Right atrium auricular region (tissue), 2 donors: ENCODE measurements around the gene DENND1A. TPM values are rescaled to one million over a fixed set of nuclear protein-coding genes. Genes with fewer than 3 reads are reported as not detected.

Experiments
- DNase-seq: peaks from one replicate; pipeline ENCODE4 v3.0.0-alpha.2; 2019; ENCODE audit warnings: low spot score
- H3K27ac ChIP-seq, 2 donors: fragments of 200-600 bp; sonication (generic); 1 replicate in 1 of 2; 2 replicates in 1 of 2; pipeline ENCODE4 v1.5.1; 2016 to 2019
- H3K27me3 ChIP-seq, 2 donors: fragments of 200-600 bp; sonication (generic); one replicate each; pipeline versions ENCODE4 v1.5.1 to v1.6.0; 2017 to 2019
- H3K36me3 ChIP-seq: fragments of 200-600 bp; sonication (generic); one replicate; pipeline ENCODE4 v1.5.1; 2016
- H3K4me1 ChIP-seq, 2 donors: fragments of 200-600 bp; sonication (generic); one replicate each; pipeline versions ENCODE4 v1.5.1 to v1.6.0; 2017 to 2019
- H3K4me3 ChIP-seq, 2 donors: fragments of 200-600 bp; sonication (generic); 1 replicate in 1 of 2; 2 replicates in 1 of 2; pipeline ENCODE4 v1.5.1; 2017 to 2019; ENCODE audit warnings: mild to moderate bottlenecking in 1 of 2, moderate library complexity in 1 of 2
- H3K9me3 ChIP-seq, 2 donors: fragments of 200-600 bp; sonication (generic); one replicate each; pipeline ENCODE4 v1.5.1; 2019
- total RNA-seq, 2 donors: library from RNA; depleted of rRNA; stranded (reverse); fragments of >200 nt; gene quantifications; one replicate each; pipeline ENCODE4 v1.1.0, GENCODE V29; 2016
- TF ChIP-seq, protein P1 (sequence below), 2 donors: fragments of 200-600 bp; sonication (generic); IDR thresholded peaks; one replicate each; pipeline ENCODE4 v1.5.1; 2019; ENCODE audit warnings: antibody characterized with exemption in 2 of 2

DENND1A gene
- total RNA-seq, 2 donors from 2014 or later, result 14.9 to 23.6 TPM

GRCh38 chr9:123544007-123544827 is 385.7 kb downstream of the DENND1A start:
- Histone ChIP-seq H3K4me3 (no peak overlapping the region), H3K4me1 (peaks cover 0 to 7% of the 10 kb centered on the region in 2 donors), H3K27ac (no peak overlapping the region), H3K9me3 (no peaks in the 10 kb centered on the region), H3K36me3 (no peaks in the 10 kb centered on the region), H3K27me3 (no peaks in the 10 kb centered on the region)
- no peak for DNase-seq
- TF ChIP-seq, protein P1, sequence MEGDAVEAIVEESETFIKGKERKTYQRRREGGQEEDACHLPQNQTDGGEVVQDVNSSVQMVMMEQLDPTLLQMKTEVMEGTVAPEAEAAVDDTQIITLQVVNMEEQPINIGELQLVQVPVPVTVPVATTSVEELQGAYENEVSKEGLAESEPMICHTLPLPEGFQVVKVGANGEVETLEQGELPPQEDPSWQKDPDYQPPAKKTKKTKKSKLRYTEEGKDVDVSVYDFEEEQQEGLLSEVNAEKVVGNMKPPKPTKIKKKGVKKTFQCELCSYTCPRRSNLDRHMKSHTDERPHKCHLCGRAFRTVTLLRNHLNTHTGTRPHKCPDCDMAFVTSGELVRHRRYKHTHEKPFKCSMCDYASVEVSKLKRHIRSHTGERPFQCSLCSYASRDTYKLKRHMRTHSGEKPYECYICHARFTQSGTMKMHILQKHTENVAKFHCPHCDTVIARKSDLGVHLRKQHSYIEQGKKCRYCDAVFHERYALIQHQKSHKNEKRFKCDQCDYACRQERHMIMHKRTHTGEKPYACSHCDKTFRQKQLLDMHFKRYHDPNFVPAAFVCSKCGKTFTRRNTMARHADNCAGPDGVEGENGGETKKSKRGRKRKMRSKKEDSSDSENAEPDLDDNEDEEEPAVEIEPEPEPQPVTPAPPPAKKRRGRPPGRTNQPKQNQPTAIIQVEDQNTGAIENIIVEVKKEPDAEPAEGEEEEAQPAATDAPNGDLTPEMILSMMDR (IDR thresholded peaks at IDR 0.05), result peak; percentile 80 to 86

DNA sequence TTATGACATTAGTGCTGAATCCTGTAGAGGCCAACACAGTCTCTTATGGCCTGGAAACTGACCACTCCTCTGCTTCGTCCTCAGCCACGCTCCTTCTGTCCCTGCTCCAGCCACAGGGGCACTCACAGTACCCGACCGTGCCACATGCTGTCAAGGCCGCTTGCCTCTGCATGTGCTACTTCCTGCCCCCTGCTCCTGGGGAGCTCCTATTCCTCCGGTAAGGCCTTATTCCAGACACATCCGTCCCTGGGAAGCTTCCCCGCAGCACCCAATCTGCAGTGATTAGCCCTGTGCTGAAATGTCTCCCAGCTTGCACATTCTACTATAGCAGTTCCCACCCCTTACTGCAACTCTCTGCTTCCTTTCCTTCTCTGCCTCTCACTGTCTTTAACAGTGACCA is 386.4 kb downstream of the DENND1A start:
- H3K9me3 ChIP-seq, result no peaks in the 10 kb centered on the region
- no peak overlapping the region for H3K27ac ChIP-seq
- no peak overlapping the region for H3K4me3 ChIP-seq
- DNase-seq, result no peak
- H3K36me3 ChIP-seq, result no peaks in the 10 kb centered on the region
- H3K4me1 ChIP-seq, result peaks cover 0 to 7% of the 10 kb centered on the region in 2 donors
- no peaks in the 10 kb centered on the region for H3K27me3 ChIP-seq
- TF ChIP-seq, protein P1 (IDR thresholded peaks at IDR 0.05), result no peak

DNA sequence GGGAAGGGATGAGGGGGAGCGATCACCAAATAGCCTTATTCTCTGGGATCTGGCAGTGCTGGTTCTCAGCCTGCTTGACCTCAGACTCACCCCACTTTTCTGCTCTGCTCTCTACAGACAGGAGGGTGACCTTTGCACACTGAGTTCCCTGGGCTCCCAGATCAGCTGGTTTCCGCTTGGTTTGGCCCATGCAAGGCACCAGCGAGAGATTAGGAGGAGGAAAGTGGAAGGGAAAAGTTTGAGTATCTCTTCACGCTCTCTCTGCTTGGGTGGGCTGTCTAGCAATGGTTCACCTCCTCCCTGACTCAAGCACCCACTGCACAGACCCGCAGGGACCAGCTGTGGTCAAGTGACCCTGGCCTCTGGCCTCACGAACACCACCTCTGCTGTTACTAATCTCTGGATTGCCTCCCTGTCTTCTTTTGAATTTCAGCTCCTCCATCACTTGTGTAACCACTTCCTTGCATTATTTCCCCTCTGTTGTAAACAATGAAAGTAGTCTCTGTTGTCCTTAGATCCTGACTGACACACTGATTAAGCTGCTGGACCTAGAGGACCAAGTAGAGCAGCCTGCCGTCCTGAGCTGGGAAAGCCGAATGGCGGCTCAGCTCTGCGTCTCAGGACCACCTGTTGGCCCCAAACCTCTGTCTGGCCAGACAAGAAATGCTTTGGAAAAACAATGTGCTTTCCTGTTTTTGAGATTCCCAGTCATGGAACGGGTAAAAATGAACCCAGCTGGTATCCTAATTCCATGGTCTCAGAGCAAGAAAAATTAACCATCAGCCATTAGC is 387.3 kb downstream of the DENND1A start:
- H3K9me3 ChIP-seq, result no peaks in the 10 kb centered on the region
- DNase-seq, result no peak
- TF ChIP-seq, protein P1 (IDR thresholded peaks at IDR 0.05), result no peak

DNA sequence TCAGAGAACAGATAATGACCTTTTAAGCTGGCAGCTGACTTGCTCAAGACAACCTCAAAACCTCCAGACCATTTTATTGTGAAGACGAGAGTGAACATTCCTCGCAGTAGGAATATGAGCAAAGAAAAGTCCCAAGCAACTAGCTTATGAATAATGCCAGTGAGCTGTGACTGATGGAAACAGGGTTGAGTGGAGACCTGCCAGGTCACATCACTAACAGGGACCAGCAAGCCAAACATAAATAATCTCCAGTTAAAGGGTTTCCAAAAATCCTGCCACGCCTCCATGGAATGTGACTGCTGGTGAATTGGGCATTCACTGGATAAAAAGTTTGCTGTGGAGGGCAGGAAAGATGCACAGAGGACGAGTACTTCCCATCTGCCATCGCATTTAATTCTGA is 388.5 kb downstream of the DENND1A start:
- H3K27me3 ChIP-seq, result no peaks in the 10 kb centered on the region
- H3K36me3 ChIP-seq, result no peaks in the 10 kb centered on the region
- peaks cover 0 to 7% of the 10 kb centered on the region in 2 donors for H3K4me1 ChIP-seq
- H3K27ac ChIP-seq, result no peak overlapping the region
- no peak overlapping the region for H3K4me3 ChIP-seq
- no peaks in the 10 kb centered on the region for H3K9me3 ChIP-seq
- DNase-seq, result no peak
- TF ChIP-seq, protein P1 (IDR thresholded peaks at IDR 0.05), result no peak

More for the DNA sequence above, 387.3 kb downstream of the DENND1A start:
- Histone ChIP-seq H3K4me1 (peaks cover 0 to 7% of the 10 kb centered on the region in 2 donors), H3K36me3 (no peaks in the 10 kb centered on the region), H3K4me3 (no peak overlapping the region), H3K27ac (no peak overlapping the region), H3K27me3 (no peaks in the 10 kb centered on the region)

DNA sequence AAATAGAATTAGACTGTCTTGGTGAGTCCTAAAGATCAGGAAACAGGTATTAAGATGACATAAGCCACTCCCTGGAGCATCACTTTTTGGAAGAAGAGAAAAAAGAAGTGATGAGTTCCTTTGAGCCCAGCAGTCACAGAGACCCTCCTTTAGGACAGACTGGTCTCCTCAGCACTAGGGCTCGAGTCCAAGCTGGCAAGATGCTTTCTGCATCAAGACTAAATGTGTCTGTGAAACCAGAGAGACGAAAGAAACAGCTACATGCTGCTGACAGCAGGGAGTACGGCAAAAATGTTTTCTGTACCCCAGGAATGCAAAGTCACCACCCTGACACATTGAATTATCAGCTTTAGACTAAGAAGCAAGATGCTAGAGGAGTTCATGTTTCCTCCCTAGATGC is 389.5 kb downstream of the DENND1A start:
- H3K36me3 ChIP-seq, result no peaks in the 10 kb centered on the region
- no peak overlapping the region for H3K27ac ChIP-seq
- TF ChIP-seq, protein P1 (IDR thresholded peaks at IDR 0.05), result no peak
- no peak for DNase-seq
- no peaks in the 10 kb centered on the region for H3K27me3 ChIP-seq
- H3K4me3 ChIP-seq, result no peak overlapping the region
- no peaks in the 10 kb centered on the region for H3K9me3 ChIP-seq
- H3K4me1 ChIP-seq, result peaks cover 0 to 7% of the 10 kb centered on the region in 2 donors
